ENCODE results near the gene TMEM132D.

DNA sequence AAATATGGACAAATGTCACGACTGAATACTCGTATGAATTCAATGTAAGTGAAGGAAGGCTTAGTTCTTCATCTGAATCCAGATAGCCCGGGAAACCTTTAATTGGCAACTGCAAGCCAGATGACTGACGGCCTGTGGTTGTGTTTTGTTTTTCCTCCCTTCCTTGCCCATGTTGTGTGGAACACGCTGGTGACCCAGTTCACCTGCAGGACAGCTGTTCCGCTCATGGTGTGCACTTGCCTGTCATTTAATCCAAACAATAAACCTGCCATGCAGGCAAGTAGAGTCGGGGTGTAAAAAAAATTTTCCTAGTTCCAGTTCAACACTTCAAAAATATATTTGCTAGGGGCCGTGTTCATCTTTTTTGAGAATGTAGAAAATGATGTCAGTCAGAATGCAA lies 88.0 kb downstream of the TMEM132D start:
- TF ChIP-seq POLR2A (IDR thresholded peaks at IDR 0.05; ENCODE audit: low read length) (no peak), GATA1 (IDR thresholded peaks at IDR 0.05; ENCODE audit: low read depth, low read length) (no peak)

Measured in erythroblast (primary cell).